GM18867 (cell line): ENCODE results near the gene CCR4.
"Not testable (repeated sequence)": the region's sequence is repeated elsewhere in the genome, so short reads cannot be mapped to it uniquely, and the experiment has no call there.

ENCODE experiments used
- ATAC-seq: cut with Tn5 transposase; IDR thresholded peaks from one replicate; pipeline ENCODE4 v1.9.1; 2021; ENCODE audit warnings: mild to moderate bottlenecking, moderate library complexity; ENCODE audit not compliant: unreplicated experiment

Gene CCR4

GRCh38 chr3:32977861-32978260 is 26.4 kb downstream of the CCR4 start:
- ATAC-seq, result no peak

GRCh38 chr3:32978331-32978730 is 26.9 kb downstream of the CCR4 start:
- no peak for ATAC-seq

GRCh38 chr3:32983124-32983523 is 31.7 kb downstream of the CCR4 start:
- ATAC-seq, result no peak

DNA sequence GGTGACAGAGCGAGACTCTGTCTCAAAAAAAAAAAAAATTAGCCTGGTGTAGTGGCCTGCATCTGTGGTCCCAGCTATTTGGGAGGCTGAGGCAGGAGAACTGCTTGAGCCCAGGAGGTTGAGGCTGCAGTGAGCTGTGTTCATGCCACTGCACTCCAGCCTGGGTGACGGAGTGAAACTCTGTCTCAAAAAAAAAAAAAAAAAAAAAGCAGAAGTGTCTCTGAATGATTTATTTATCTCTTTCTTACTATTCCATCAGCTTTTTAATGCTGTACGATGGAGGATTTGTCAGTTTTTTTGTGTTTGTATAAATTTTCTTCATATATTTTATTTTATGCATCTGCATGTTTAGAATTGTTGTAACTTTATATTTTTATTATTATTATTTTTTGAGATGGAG is 33.5 kb downstream of the CCR4 start:
- ATAC-seq, result not testable (repeated sequence)

DNA sequence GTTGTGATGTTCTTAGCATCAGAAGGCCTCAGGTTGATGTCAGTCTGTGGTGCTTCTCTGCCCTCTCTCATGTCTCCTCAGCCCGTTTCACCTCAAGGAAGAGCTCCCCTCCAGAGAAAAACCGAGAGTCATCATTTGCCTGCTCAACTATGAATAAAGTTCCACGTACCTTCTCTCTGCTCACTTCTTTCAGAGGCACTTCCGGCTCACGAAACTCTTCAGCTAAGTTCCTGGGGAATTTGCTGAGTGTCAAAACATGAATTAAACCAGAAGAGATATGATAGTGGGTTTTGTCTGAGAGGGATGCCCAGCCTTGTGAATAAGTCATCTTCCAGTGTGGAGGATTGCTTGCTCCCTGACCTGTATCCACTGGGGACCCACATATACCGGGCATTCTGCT is 37.7 kb downstream of the CCR4 start:
- no peak for ATAC-seq

GRCh38 chr3:32990116-32990515 is 38.7 kb downstream of the CCR4 start:
- no peak for ATAC-seq

DNA sequence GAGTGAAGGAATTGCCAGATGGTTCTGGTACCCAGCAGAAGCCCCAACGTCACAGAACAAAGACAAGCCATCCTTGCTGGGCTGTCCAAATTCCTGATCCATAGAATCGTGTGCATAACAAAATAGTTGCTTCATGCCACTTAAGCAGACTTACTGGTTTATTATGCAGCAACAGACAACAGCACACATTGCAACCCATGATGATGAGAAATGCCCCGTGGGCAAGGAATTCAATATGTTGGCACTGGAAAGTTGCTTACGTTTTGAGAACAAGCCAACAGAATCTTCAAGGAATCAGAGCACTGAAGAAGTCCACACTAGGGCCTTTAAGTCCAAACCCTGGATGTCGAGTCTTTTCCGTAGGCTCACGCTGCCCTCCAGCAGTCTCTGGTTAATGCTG is 40.3 kb downstream of the CCR4 start:
- no peak for ATAC-seq

DNA sequence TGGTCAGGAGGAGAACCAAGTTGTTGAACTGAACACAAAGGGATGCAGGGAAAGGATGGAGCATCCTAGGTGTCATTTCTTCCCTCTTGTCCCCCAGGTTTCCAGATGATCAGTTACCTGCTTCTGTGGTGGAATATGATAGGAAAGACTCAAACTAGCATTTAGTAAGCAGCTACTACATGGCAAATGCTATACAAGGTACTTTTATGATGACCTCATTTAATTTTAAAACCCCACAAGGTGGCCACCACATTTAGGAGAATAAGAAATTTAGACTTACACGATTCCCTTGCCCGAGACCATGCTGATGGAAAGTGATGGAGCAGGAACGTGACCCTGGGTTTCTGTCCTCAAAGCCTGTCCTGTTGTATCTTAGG is 40.9 kb downstream of the CCR4 start:
- ATAC-seq, result no peak

DNA sequence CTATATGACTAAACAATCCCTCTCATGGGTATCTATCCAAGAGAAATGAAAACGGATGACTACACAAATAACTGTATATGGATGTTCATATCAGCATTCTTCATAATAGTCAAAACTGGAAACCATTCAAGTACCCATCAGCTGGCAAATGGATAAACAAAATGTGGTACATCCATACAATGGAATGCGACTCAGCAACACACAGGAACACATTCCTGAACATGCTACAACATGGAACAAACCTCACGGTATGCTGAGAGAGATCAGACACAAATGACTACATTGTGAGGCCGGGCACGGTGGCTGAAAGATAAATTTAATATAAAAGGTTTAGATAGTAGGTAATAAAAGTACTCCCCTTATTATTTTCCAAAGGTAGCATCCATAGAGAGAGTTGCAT is 42.6 kb downstream of the CCR4 start:
- ATAC-seq, result no peak

- ATAC-seq, result no peak
Observed at GRCh38 chr3:32995098-32995497, 43.7 kb downstream of the CCR4 start.

GRCh38 chr3:32996048-32996754 is 44.8 kb downstream of the CCR4 start:
- no peak for ATAC-seq

DNA sequence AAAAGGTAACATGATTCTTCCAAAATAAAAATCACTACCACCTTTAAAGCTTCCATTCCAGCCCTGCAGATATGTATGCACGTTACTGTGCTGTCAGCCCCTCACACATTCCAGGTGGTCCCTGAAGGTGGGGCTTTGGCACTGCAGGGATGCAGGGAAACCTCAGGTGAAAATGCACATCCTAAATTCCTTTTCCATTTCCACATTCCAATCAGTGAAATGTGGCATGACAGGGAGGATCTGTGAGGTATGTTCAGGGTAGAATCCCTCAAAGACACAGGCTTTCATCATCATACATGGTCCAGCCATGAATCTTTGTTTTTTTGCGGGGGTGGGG is 45.3 kb downstream of the CCR4 start:
- ATAC-seq, result no peak

- ATAC-seq, result no peak
Observed at GRCh38 chr3:32998631-32999451, 47.4 kb downstream of the CCR4 start.

DNA sequence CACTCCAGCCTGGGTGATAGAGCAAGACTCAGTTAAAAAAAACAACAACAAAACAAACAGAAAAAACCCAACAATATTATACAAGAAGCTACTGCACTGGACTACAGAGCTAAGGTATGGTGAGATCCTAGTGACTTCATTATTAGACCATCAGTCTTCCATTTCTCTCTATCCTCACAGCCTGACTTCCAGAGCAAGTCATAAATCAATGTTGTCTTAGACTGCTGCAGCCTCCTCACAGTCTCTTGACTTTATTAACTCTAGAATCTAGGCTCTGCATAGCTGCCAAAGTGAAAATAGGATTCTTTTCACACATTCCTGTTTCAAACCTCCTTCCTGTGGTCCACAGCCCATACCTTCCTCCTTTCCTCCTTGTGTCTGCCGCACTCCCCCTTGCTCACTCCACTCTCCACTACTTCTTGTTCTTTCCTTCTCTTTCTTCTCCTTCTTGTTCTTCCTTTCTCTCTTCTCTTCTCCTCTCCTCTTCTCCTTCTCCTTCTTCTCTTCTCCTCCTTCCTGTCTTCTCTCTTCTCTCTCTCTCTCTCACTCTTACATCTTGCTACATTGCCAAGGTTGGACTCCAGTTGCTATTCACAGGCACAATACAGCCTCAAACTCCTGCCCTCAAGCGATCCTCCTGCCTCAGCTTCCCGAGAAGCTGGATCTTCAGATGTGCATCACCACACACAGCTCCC is 49.4 kb downstream of the CCR4 start:
- no peak for ATAC-seq

- ATAC-seq, result peak; percentile 55
Observed at GRCh38 chr3:33001889-33002288, 50.4 kb downstream of the CCR4 start.

- ATAC-seq, result no peak
Observed at GRCh38 chr3:33003308-33003707, 51.9 kb downstream of the CCR4 start.

GRCh38 chr3:33004205-33004604 is 52.8 kb downstream of the CCR4 start:
- ATAC-seq, result no peak

DNA sequence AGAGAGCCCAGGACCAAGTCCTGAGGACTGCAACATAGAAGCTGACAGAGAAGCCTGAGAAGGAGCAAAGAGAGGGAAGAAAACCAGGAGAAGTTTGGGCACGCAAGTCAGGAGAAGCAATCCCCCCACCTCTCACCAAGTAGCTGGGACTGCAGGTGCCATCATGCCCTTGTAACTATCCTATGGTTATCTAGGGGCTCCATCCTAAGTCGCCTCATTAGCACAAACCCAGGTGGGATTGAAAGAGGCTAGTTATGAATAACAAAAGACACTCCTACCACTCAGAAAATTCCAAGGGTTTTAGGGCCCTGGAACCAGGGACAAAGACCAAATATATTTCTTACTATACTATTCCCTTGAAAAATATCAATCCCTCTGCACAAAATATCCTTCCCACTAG is 53.5 kb downstream of the CCR4 start:
- no peak for ATAC-seq
